ENCODE measurements around the gene HGD. TPM values are rescaled to one million over a fixed set of nuclear protein-coding genes. Genes with fewer than 3 reads are reported as not detected.

Gene HGD
- total and polyA plus RNA-seq, 2 donors (not counting 1 experiment from before 2014, with no cell fraction given) = under 0.01 TPM; not detected in 1

DNA sequence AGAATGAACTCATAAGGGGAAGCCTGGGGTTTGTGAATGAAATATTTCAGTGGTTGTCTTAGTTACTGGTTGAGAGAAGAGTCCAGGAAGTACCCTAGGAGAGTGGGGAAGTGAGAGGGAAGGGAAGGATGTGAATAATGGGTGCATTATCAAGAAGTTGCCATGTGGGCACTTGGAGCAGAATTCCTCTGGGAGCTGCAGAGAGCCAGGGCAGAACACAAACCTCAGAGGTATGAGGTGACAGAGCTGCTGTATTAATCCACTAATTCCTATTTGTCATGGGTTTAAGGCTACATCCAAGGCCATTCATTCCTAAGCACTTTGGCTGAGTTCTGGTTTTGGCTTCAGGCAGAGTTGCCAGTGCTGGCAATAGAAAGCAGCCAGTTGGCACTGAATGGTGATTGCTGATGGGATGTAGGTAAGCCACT lies 56.9 kb downstream of the HGD start:
- Histone ChIP-seq H3K36me3 (ENCODE audit: control insufficient read depth, insufficient read depth, low read length) (no peaks in the 10 kb centered on the region), H3K9ac (ENCODE audit: insufficient read depth, low read length) (no peak overlapping the region), H3K9me3 (ENCODE audit: control insufficient read depth, insufficient read depth, low read depth, low read length) (no peaks in the 10 kb centered on the region), H3K4me1 (ENCODE audit: control insufficient read depth, extremely low read depth, insufficient read depth, low read length) (no peaks in the 10 kb centered on the region), H3K4me3 (replicated peaks in 1 of 4; ENCODE audit: control extremely low read depth in 1 of 4, insufficient read depth in 1 of 4, low read depth in 3 of 4, low read length in 4 of 4) (no peak overlapping the region), H2AFZ (ENCODE audit: low read length) (no peak overlapping the region), H3K4me2 (ENCODE audit: extremely low read depth, insufficient read depth, low read length) (no peak overlapping the region), H3K27me3 (ENCODE audit: control insufficient read depth, insufficient read depth, low read length) (no peaks in the 10 kb centered on the region), H3K27ac (ENCODE audit: insufficient read depth, low read length) (no peak overlapping the region), H3K79me2 (ENCODE audit: control insufficient read depth, insufficient read depth, low read length) (no peaks in the 10 kb centered on the region), H4K20me1 (ENCODE audit: control insufficient read depth, extremely low read depth, insufficient read depth, low read length) (no peaks in the 10 kb centered on the region)
- DNase-seq (ENCODE audit: low read depth in 2 of 2) = no peak
- TF ChIP-seq, protein P1, sequence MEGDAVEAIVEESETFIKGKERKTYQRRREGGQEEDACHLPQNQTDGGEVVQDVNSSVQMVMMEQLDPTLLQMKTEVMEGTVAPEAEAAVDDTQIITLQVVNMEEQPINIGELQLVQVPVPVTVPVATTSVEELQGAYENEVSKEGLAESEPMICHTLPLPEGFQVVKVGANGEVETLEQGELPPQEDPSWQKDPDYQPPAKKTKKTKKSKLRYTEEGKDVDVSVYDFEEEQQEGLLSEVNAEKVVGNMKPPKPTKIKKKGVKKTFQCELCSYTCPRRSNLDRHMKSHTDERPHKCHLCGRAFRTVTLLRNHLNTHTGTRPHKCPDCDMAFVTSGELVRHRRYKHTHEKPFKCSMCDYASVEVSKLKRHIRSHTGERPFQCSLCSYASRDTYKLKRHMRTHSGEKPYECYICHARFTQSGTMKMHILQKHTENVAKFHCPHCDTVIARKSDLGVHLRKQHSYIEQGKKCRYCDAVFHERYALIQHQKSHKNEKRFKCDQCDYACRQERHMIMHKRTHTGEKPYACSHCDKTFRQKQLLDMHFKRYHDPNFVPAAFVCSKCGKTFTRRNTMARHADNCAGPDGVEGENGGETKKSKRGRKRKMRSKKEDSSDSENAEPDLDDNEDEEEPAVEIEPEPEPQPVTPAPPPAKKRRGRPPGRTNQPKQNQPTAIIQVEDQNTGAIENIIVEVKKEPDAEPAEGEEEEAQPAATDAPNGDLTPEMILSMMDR (conservative IDR thresholded peaks at IDR 0.05 in 1 of 2, IDR thresholded peaks at IDR 0.05 in 1 of 2; ENCODE audit: low read depth in 1 of 2, low read length in 2 of 2) = no peak
- no peak for TF ChIP-seq EZH2 (IDR thresholded peaks at IDR 0.05; ENCODE audit: low read length, missing control alignments)

- TF ChIP-seq, protein P1 (conservative IDR thresholded peaks at IDR 0.05 in 1 of 2, IDR thresholded peaks at IDR 0.05 in 1 of 2; ENCODE audit: low read depth in 1 of 2, low read length in 2 of 2) = no peak
- TF ChIP-seq EZH2 (IDR thresholded peaks at IDR 0.05; ENCODE audit: low read length, missing control alignments) = no peak
- DNase-seq (ENCODE audit: low read depth in 2 of 2) = no peak
- H3K4me3 ChIP-seq (replicated peaks in 1 of 4; ENCODE audit: control extremely low read depth in 1 of 4, insufficient read depth in 1 of 4, low read depth in 3 of 4, low read length in 4 of 4) = no peak overlapping the region
- H3K36me3 ChIP-seq (ENCODE audit: control insufficient read depth, insufficient read depth, low read length) = no peaks in the 10 kb centered on the region
- no peak overlapping the region for H3K27ac ChIP-seq (ENCODE audit: insufficient read depth, low read length)
- H3K4me1 ChIP-seq (ENCODE audit: control insufficient read depth, extremely low read depth, insufficient read depth, low read length) = no peaks in the 10 kb centered on the region
- no peak overlapping the region for H2AFZ ChIP-seq (ENCODE audit: low read length)
- no peaks in the 10 kb centered on the region for H3K79me2 ChIP-seq (ENCODE audit: control insufficient read depth, insufficient read depth, low read length)
- no peaks in the 10 kb centered on the region for H3K27me3 ChIP-seq (ENCODE audit: control insufficient read depth, insufficient read depth, low read length)
- no peaks in the 10 kb centered on the region for H4K20me1 ChIP-seq (ENCODE audit: control insufficient read depth, extremely low read depth, insufficient read depth, low read length)
- no peak overlapping the region for H3K4me2 ChIP-seq (ENCODE audit: extremely low read depth, insufficient read depth, low read length)
- H3K9ac ChIP-seq (ENCODE audit: insufficient read depth, low read length) = no peak overlapping the region
- H3K9me3 ChIP-seq (ENCODE audit: control insufficient read depth, insufficient read depth, low read depth, low read length) = no peaks in the 10 kb centered on the region
These were observed 58.3 kb downstream of the HGD start for GRCh38 chr3:120623727-120624093.

DNA sequence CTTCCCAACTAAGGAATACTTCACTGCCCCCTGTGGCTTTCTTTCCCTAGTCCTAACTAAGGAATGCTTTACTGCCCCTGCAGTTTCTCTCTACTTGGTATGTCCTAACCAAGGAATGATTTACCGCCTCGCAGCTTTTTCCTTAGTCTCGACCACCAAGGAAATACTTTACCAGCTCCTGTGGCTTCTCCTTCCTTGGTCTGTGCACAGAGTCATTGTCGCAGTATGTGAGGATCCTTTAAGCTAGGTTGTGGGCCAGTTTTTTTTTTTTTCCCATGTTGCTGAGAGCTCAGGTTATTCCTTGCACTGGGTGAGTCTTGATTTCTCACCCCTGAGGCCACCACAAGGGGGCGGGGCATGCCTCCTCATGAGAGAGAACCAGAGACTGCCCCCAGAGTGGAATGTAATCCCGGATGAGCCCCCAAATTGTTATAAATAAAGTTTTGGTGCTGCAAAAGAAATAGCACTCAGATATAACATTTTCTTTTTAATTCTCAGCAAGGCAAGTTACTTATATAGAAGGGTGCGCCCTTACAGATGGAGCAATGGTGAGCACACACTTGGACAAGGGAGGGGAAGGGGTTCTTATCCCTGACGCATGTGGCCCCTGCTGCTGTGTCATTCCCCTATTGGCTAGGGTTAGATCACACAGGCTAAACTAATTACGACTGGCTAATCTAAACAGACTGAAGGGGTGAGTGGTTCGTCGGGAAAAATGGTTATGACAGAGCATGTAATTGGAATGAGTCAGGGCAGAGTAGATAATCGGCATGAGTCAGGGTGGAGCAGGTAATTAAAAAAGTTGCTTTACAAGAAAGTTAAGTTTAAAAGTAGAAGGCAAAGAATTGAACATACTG lies 58.9 kb downstream of the HGD start:
- TF ChIP-seq, protein P1 (conservative IDR thresholded peaks at IDR 0.05 in 1 of 2, IDR thresholded peaks at IDR 0.05 in 1 of 2; ENCODE audit: low read depth in 1 of 2, low read length in 2 of 2) = no peak
- no peak for TF ChIP-seq EZH2 (IDR thresholded peaks at IDR 0.05; ENCODE audit: low read length, missing control alignments)

More for the DNA sequence above, 58.9 kb downstream of the HGD start:
- Histone ChIP-seq H2AFZ (ENCODE audit: low read length) (no peak overlapping the region), H3K9me3 (ENCODE audit: control insufficient read depth, insufficient read depth, low read depth, low read length) (no peaks in the 10 kb centered on the region), H3K27me3 (ENCODE audit: control insufficient read depth, insufficient read depth, low read length) (no peaks in the 10 kb centered on the region), H3K9ac (ENCODE audit: insufficient read depth, low read length) (no peak overlapping the region), H4K20me1 (ENCODE audit: control insufficient read depth, extremely low read depth, insufficient read depth, low read length) (no peaks in the 10 kb centered on the region), H3K27ac (ENCODE audit: insufficient read depth, low read length) (no peak overlapping the region), H3K79me2 (ENCODE audit: control insufficient read depth, insufficient read depth, low read length) (no peaks in the 10 kb centered on the region), H3K36me3 (ENCODE audit: control insufficient read depth, insufficient read depth, low read length) (no peaks in the 10 kb centered on the region), H3K4me2 (ENCODE audit: extremely low read depth, insufficient read depth, low read length) (no peak overlapping the region), H3K4me1 (ENCODE audit: control insufficient read depth, extremely low read depth, insufficient read depth, low read length) (no peaks in the 10 kb centered on the region), H3K4me3 (replicated peaks in 1 of 4; ENCODE audit: control extremely low read depth in 1 of 4, insufficient read depth in 1 of 4, low read depth in 3 of 4, low read length in 4 of 4) (no peak overlapping the region)
- DNase-seq (ENCODE audit: low read depth in 2 of 2) = peak in 1 of 2 donors; percentile 56

All from fibroblast of lung (primary cell).